Neural crest cell (in vitro differentiated cells): ENCODE results near the gene PHIP. TPM values are rescaled to one million over a fixed set of nuclear protein-coding genes. Genes with fewer than 3 reads are reported as not detected.
"Not testable (repeated sequence)": the region's sequence is repeated elsewhere in the genome, so short reads cannot be mapped to it uniquely, and the experiment has no call there.

ENCODE experiments used
- DNase-seq: peaks from one replicate; pipeline ENCODE4 v3.0.0; 2021; ENCODE audit warnings: low read depth, mixed read lengths, low spot score
- H3K27ac Mint-ChIP-seq: one replicate; pipeline ENCODE4 v1.8.0; 2021; ENCODE audit warnings: mild to moderate bottlenecking, mixed read lengths; ENCODE audit not compliant: unreplicated experiment
- H3K27me3 Mint-ChIP-seq: 2 replicates; pipeline ENCODE4 v1.8.0; 2021; ENCODE audit warnings: low read depth, mild to moderate bottlenecking, mixed read lengths
- H3K36me3 Mint-ChIP-seq: 2 replicates; pipeline ENCODE4 v1.8.0; 2021; ENCODE audit warnings: low read depth, mild to moderate bottlenecking, mixed read lengths
- H3K4me1 Mint-ChIP-seq: 2 replicates; pipeline ENCODE4 v1.8.0; 2021; ENCODE audit warnings: mixed read lengths
- H3K4me3 Mint-ChIP-seq: one replicate; pipeline ENCODE4 v1.8.0; 2021; ENCODE audit warnings: mild to moderate bottlenecking, mixed read lengths
- H3K9me3 Mint-ChIP-seq: 2 replicates; pipeline ENCODE4 v1.8.0; 2021; ENCODE audit warnings: mixed read lengths
- total RNA-seq: library from RNA; stranded (reverse); gene quantifications from 2 replicates; pipeline ENCODE4 v1.2.1, GENCODE V29; 2021
- TF ChIP-seq, protein P1 (sequence below): fragments of 200-600 bp; sonication (generic); conservative IDR thresholded peaks from 2 replicates; pipeline ENCODE4 v1.5.0; 2021; ENCODE audit warnings: antibody characterized with exemption, mild to moderate bottlenecking

PHIP gene
- total RNA-seq, 1 donor from 2014 or later, result 50.0 TPM

DNA sequence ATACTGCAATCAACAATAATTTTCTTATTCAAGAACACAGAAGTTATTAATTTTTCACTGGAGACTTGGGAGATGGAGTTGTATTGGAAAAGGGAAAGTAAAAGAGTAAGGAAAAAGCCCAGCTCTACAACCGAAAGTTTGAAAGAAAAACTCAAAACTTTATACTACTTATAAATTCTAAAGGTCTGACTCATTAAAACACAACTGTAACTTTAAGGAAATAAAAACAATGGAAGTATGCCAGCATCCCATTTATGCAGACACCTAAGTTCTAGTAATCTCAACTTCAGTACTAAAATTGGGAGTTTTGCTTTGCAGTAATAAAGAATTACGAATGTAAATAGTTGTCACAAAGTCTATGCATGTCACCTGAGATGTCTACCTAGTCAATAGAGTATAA lies 130.1 kb downstream of the PHIP start:
- Mint-ChIP-seq H3K4me3 (no peak overlapping the region), H3K27ac (no peak overlapping the region), H3K9me3 (peaks cover 21% of the 10 kb centered on the region), H3K36me3 (peaks cover 63% of the 10 kb centered on the region), H3K4me1 (no peaks in the 10 kb centered on the region), H3K27me3 (no peaks in the 10 kb centered on the region)
- no peak for DNase-seq
- TF ChIP-seq, protein P1, sequence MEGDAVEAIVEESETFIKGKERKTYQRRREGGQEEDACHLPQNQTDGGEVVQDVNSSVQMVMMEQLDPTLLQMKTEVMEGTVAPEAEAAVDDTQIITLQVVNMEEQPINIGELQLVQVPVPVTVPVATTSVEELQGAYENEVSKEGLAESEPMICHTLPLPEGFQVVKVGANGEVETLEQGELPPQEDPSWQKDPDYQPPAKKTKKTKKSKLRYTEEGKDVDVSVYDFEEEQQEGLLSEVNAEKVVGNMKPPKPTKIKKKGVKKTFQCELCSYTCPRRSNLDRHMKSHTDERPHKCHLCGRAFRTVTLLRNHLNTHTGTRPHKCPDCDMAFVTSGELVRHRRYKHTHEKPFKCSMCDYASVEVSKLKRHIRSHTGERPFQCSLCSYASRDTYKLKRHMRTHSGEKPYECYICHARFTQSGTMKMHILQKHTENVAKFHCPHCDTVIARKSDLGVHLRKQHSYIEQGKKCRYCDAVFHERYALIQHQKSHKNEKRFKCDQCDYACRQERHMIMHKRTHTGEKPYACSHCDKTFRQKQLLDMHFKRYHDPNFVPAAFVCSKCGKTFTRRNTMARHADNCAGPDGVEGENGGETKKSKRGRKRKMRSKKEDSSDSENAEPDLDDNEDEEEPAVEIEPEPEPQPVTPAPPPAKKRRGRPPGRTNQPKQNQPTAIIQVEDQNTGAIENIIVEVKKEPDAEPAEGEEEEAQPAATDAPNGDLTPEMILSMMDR, result no peak

DNA sequence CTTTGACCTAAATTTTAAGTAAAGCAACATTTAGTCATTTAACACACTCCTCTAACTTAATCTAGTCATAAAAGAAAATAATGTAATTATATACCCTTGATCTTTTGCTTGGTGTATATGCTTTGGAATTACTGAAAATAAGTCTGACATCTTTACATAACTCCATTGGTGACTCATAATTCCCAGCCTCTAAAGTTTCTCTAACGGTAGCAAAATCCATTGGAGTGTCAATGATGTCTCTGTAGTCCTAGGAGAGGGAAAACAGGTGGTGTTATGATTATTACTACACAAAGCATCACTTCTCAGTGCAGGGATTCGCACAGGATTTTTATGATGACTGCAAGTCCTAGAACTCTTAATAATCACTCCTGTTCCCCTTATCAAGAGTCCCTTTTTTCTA lies 130.5 kb downstream of the PHIP start:
- no peaks in the 10 kb centered on the region for H3K27me3 Mint-ChIP-seq
- peaks cover 58% of the 10 kb centered on the region for H3K36me3 Mint-ChIP-seq
- H3K9me3 Mint-ChIP-seq, result peaks cover 18% of the 10 kb centered on the region
- H3K27ac Mint-ChIP-seq, result no peak overlapping the region
- no peak overlapping the region for H3K4me3 Mint-ChIP-seq
- no peak for DNase-seq
- TF ChIP-seq, protein P1, result no peak
- no peaks in the 10 kb centered on the region for H3K4me1 Mint-ChIP-seq

DNA sequence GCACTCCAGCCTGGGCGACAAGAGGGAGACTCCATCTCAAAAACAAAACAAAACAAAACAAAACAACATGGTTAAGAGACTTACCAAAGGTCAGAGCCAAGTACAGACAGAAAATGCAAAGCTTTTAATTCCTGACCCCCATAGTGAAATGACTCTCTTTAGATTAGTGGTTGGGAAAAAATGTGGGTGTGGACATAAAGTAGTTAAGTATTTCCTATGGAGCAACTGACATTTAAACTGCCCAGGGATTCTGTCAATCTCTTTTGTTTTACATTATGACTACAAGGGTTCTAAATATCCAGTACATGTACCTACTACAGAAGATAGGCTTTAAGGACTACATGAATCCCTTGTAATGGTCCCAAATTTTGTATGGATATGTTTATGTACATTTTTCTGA lies 135.6 kb downstream of the PHIP start:
- peaks cover 22% of the 10 kb centered on the region for H3K36me3 Mint-ChIP-seq
- no peaks in the 10 kb centered on the region for H3K4me1 Mint-ChIP-seq
- TF ChIP-seq, protein P1, result no peak
- no peak overlapping the region for H3K27ac Mint-ChIP-seq
- DNase-seq, result no peak
- H3K27me3 Mint-ChIP-seq, result no peaks in the 10 kb centered on the region
- no peaks in the 10 kb centered on the region for H3K9me3 Mint-ChIP-seq
- H3K4me3 Mint-ChIP-seq, result no peak overlapping the region

DNA sequence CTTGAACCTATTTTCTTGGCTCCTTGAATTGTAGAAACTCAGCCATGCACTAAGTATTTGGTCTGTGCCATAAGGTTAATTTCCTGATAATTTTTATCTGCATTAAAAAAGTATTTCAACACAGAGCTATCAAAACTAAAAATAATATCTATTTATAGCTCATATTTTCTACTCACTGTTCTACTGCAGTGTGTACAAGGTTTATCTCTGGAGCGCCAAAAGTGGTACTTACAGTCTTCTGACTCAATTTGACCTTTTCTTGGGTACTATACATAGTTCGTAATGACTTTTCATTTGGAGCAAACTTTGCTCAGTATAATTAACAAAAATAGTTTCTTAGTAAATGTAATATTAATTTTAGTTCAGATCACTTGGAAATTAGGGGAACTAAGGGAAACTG lies 141.5 kb downstream of the PHIP start:
- H3K9me3 Mint-ChIP-seq, result peaks cover 11% of the 10 kb centered on the region
- no peak overlapping the region for H3K27ac Mint-ChIP-seq
- H3K4me1 Mint-ChIP-seq, result no peaks in the 10 kb centered on the region
- TF ChIP-seq, protein P1, result no peak
- peaks cover 32% of the 10 kb centered on the region for H3K36me3 Mint-ChIP-seq
- no peak overlapping the region for H3K4me3 Mint-ChIP-seq
- DNase-seq, result no peak
- H3K27me3 Mint-ChIP-seq, result no peaks in the 10 kb centered on the region

DNA sequence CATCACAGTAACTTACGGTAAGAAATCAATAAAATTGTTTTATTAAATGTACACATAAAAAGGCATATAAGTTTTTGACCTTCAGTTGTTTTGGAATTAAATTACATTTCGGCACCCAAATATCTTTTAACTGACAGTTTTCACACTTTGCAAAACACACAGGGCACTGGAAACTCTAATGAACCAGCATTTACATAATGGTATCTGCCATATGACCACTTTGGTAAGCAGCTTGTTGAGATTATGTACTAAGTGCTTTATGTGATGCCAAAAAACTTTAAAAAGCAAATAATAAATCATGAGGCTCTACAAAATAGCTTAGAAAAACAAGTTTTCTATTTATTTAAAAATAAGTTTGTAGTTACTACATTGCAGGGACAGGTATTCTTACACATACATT lies 142.5 kb downstream of the PHIP start:
- no peak for DNase-seq
- Mint-ChIP-seq H3K9me3 (peaks cover 11% of the 10 kb centered on the region), H3K36me3 (peaks cover 27% of the 10 kb centered on the region), H3K27me3 (no peaks in the 10 kb centered on the region), H3K27ac (no peak overlapping the region), H3K4me3 (no peak overlapping the region), H3K4me1 (no peaks in the 10 kb centered on the region)
- TF ChIP-seq, protein P1, result no peak

DNA sequence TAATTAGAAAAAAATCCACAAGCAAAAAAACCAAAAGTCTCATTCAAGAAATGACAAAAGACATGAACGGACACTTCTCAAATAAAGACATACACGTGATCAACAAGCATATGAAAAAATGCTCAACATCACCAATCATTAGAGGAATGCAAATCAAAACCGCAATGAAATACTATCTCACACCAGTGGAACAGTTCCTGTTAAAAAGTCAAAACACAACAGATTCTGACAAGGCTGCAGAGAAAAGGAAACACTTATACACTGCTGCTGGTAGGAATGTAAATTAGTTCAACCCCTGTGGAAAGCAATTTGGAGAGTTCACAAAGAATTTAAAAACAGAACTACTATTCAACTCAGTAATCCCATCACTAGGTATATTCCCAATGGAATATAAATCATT lies 152.7 kb downstream of the PHIP start:
- no peaks in the 10 kb centered on the region for H3K27me3 Mint-ChIP-seq
- no peak for DNase-seq
- no peak overlapping the region for H3K4me3 Mint-ChIP-seq
- H3K27ac Mint-ChIP-seq, result no peak overlapping the region
- peaks cover 59% of the 10 kb centered on the region for H3K36me3 Mint-ChIP-seq
- peaks cover 54% of the 10 kb centered on the region for H3K9me3 Mint-ChIP-seq
- no peaks in the 10 kb centered on the region for H3K4me1 Mint-ChIP-seq
- TF ChIP-seq, protein P1, result no peak

DNA sequence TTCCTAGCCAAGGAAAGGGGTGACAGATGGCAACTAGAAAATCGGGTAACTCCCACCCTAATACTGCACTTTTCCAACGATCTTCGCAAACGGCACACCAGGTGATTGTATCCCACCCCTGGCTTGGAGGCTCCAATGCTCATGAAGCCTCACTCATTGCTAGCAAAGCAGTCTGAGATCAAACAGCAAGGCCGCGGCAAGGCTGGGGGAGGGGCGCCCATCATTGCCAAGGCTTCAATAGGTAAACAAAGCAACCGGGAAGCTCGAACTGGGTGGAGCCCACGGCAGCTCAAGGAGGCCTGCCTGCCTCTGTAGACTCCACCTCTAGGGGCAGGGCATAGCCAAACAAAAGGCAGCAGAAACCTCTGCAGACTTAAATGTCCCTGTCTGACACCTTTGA lies 156.9 kb downstream of the PHIP start:
- Mint-ChIP-seq H3K9me3 (peaks cover 48% of the 10 kb centered on the region), H3K36me3 (peaks cover 59% of the 10 kb centered on the region)
- not testable (repeated sequence) for H3K27ac Mint-ChIP-seq, H3K4me3 Mint-ChIP-seq, H3K4me1 Mint-ChIP-seq, H3K27me3 Mint-ChIP-seq, DNase-seq
